Smooth muscle cell (in vitro differentiated cells): ENCODE results near the gene UQCC5. TPM values are rescaled to one million over a fixed set of nuclear protein-coding genes. Genes with fewer than 3 reads are reported as not detected.

Source experiments
- DNase-seq: peaks from one replicate; lab custom pipeline; 2025; ENCODE audit not compliant: unreplicated experiment; lab: John Stamatoyannopoulos, UW
- H2AFZ ChIP-seq: fragments of 200-600 bp; sonication (generic); 2 replicates; pipeline ENCODE4 v1.6.0; 2016; ENCODE audit warnings: antibody characterized with exemption, low read depth, mild to moderate bottlenecking
- H3F3A ChIP-seq: fragments of 200-600 bp; sonication (generic); 2 replicates; pipeline ENCODE4 v1.6.0; 2017; ENCODE audit warnings: antibody characterized with exemption, low read depth
- H3K27ac ChIP-seq: fragments of 200-600 bp; sonication (generic); 2 replicates; pipeline ENCODE4 v1.5.1; 2016; ENCODE audit warnings: low read depth, mild to moderate bottlenecking
- H3K27me3 ChIP-seq: fragments of 200-600 bp; sonication (generic); 2 replicates; pipeline ENCODE4 v1.6.1; 2016; ENCODE audit warnings: low read depth, mild to moderate bottlenecking
- H3K36me3 ChIP-seq: fragments of 200-600 bp; sonication (generic); 2 replicates; pipeline ENCODE4 v1.5.1; 2016; ENCODE audit warnings: low read depth
- H3K4me1 ChIP-seq: fragments of 200-600 bp; sonication (generic); 2 replicates; pipeline ENCODE4 v1.5.1; 2016; ENCODE audit warnings: low read depth
- H3K4me2 ChIP-seq: fragments of 200-600 bp; sonication (generic); 2 replicates; pipeline ENCODE4 v1.6.0; 2016; ENCODE audit warnings: mild to moderate bottlenecking
- H3K4me3 ChIP-seq: fragments of 200-600 bp; sonication (generic); 2 replicates; pipeline ENCODE4 v1.5.1; 2016; ENCODE audit warnings: mild to moderate bottlenecking
- H3K79me2 ChIP-seq: fragments of 200-600 bp; sonication (generic); 2 replicates; pipeline ENCODE4 v1.6.0; 2016; ENCODE audit warnings: low read depth, mild to moderate bottlenecking
- H3K9ac ChIP-seq: fragments of 200-600 bp; sonication (generic); 2 replicates; pipeline ENCODE4 v1.6.0; 2016; ENCODE audit warnings: low read depth
- H3K9me3 ChIP-seq: fragments of 200-600 bp; sonication (generic); replicated peaks from 2 replicates; pipeline ENCODE4 v1.5.1; 2016; ENCODE audit warnings: low read depth
- H4K20me1 ChIP-seq: fragments of 200-600 bp; sonication (generic); 2 replicates; pipeline ENCODE4 v1.6.0; 2016; ENCODE audit warnings: low read depth
- CTCF ChIP-seq: fragments of 200-600 bp; sonication (generic); IDR thresholded peaks from 2 replicates; pipeline ENCODE4 v1.5.1; 2017; ENCODE audit warnings: borderline replicate concordance, mild to moderate bottlenecking, antibody characterized with exemption; ENCODE audit not compliant: insufficient read depth, poor library complexity, severe bottlenecking
- WGBS: methylation state at CpG from one replicate; pipeline ENCODE4 v1.1.7; 2016; ENCODE audit warnings: low lambda C conversion rate; 5-methylcytosine and 5-hydroxymethylcytosine counted together
- polyA plus RNA-seq: library from polyadenylated mRNA; unstranded; fragments of >200 nt; fragmentation: Nextera tagmentation; extraction: Ambion mirVana; gene quantifications from 2 replicates; pipeline ENCODE4 v1.2.1, GENCODE V29; 2016
- total RNA-seq: library from RNA; depleted of rRNA; stranded (reverse); fragments of >200 nt; gene quantifications from 2 replicates; pipeline ENCODE4 v1.2.3, GENCODE V29; 2014

UQCC5 gene
- total and polyA plus RNA-seq, 2 experiments from 2014 or later: 0.76 to 33.0 TPM

- Histone ChIP-seq H3K9me3 (no peaks in the 10 kb centered on the region), H3K36me3 (no peaks in the 10 kb centered on the region), H3K27ac (peak overlapping the region; percentile 84), H3K4me3 (peak overlapping the region; percentile 71), H2AFZ (no peak overlapping the region), H3K4me2 (peak overlapping the region; percentile 93), H4K20me1 (peaks cover 51% of the 10 kb centered on the region), H3K4me1 (peaks cover 30% of the 10 kb centered on the region), H3F3A (no peaks in the 10 kb centered on the region), H3K79me2 (peaks cover 62% of the 10 kb centered on the region), H3K9ac (peak overlapping the region; percentile 83), H3K27me3 (no peaks in the 10 kb centered on the region)
- DNase-seq: no peak
- WGBS: 15% methylated on average over 6 of the region's 6 CpGs
- no peak for TF ChIP-seq CTCF
Measured at GRCh38 chr3:52537165-52537620, 788 bp downstream of the UQCC5 start.

DNA sequence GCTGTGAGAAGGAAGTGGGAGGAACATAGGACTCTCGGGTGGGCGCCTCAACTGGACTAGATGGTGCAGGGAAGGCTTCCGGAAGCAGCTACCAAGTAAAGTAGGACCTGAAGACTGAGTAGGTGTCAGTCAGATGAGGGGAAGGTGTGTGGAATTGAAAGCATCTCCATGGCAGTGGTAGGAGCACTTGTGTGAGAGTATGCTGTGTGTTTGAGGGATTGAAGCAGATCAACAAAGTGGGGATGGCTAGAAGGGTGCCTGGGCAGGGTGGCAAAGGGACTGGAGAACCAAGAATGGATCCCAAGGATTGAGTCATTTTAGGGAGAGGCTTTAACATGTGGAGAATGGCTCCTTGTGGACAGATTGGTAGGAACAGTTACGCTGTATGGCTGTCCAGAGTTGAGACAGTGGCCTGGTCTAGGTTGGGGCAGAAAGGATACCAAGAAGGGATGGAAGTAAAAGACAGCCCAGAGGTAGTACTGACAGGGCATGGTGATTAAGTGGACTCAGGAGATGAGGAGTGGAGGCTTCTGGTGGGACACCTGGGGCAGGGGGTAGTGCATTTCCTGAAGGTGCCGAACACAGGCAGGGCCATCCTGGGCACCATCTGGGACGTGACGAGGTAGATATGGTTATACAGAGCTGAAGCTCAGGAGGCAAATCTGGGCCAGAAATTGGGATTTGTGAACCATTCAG is 1.5 kb downstream of the UQCC5 start:
- no peaks in the 10 kb centered on the region for H3F3A ChIP-seq
- H3K27me3 ChIP-seq: no peaks in the 10 kb centered on the region
- peaks cover 51% of the 10 kb centered on the region for H4K20me1 ChIP-seq
- no peak for DNase-seq
- TF ChIP-seq CTCF: no peak
- 86% methylated on average over 7 of the region's 7 CpGs for WGBS
- no peak overlapping the region for H2AFZ ChIP-seq
- peak overlapping the region; percentile 93 for H3K4me2 ChIP-seq
- H3K4me1 ChIP-seq: peaks cover 25% of the 10 kb centered on the region
- peak overlapping the region; percentile 83 for H3K9ac ChIP-seq
- peak overlapping the region; percentile 71 for H3K4me3 ChIP-seq
- peaks cover 55% of the 10 kb centered on the region for H3K79me2 ChIP-seq
- no peaks in the 10 kb centered on the region for H3K9me3 ChIP-seq
- peak overlapping the region; percentile 84 for H3K27ac ChIP-seq
- H3K36me3 ChIP-seq: no peaks in the 10 kb centered on the region

GRCh38 chr3:52539010-52539653 is 2.7 kb downstream of the UQCC5 start:
- Histone ChIP-seq H3K9ac (no peak overlapping the region), H3K27me3 (no peaks in the 10 kb centered on the region), H3K79me2 (peaks cover 51% of the 10 kb centered on the region), H3K36me3 (no peaks in the 10 kb centered on the region), H3K27ac (no peak overlapping the region), H3K4me2 (peak overlapping the region; percentile 93), H3K9me3 (no peaks in the 10 kb centered on the region), H3K4me3 (no peak overlapping the region), H3F3A (no peaks in the 10 kb centered on the region), H2AFZ (no peak overlapping the region), H3K4me1 (peaks cover 25% of the 10 kb centered on the region), H4K20me1 (peaks cover 51% of the 10 kb centered on the region)
- 96% methylated on average over 5 of the region's 5 CpGs for WGBS
- DNase-seq: no peak
- TF ChIP-seq CTCF: no peak
